Activated naive CD4-positive, alpha-beta T cell (primary cell): ENCODE data around the gene FAM131B.

Source experiments
- DNase-seq, 4 experiments: peaks; one replicate each; lab custom pipeline; 2025; lab: John Stamatoyannopoulos, UW

FAM131B gene

GRCh38 chr7:143358626-143359025 is 3.9 kb downstream of the FAM131B start:
- no peak for DNase-seq

- DNase-seq: no peak
Observed at GRCh38 chr7:143356414-143357050, 6.0 kb downstream of the FAM131B start.

- DNase-seq: no peak
Observed at GRCh38 chr7:143355450-143356385, 6.8 kb downstream of the FAM131B start.

- no peak for DNase-seq
Observed at GRCh38 chr7:143354965-143355364, 7.5 kb downstream of the FAM131B start.

- DNase-seq: no peak
Observed at GRCh38 chr7:143354376-143354775, 8.1 kb downstream of the FAM131B start.

GRCh38 chr7:143352531-143353002 is 9.9 kb downstream of the FAM131B start:
- DNase-seq: no peak

GRCh38 chr7:143351574-143351973 is 10.9 kb downstream of the FAM131B start:
- DNase-seq: no peak

GRCh38 chr7:143351060-143351459 is 11.5 kb downstream of the FAM131B start:
- DNase-seq: no peak

- DNase-seq: no peak
Observed at GRCh38 chr7:143347950-143348349, 14.6 kb downstream of the FAM131B start.

- DNase-seq: no peak
Observed at GRCh38 chr7:143346018-143346417, 16.5 kb downstream of the FAM131B start.

- DNase-seq: peak; percentile 12 to 55 (median 20)
Observed at GRCh38 chr7:143345428-143345900, 17.0 kb downstream of the FAM131B start.

- DNase-seq: no peak
Observed at GRCh38 chr7:143343596-143343995, 18.9 kb downstream of the FAM131B start.

- DNase-seq: no peak
Observed at GRCh38 chr7:143341842-143342241, 20.7 kb downstream of the FAM131B start.

- DNase-seq: no peak
Observed at GRCh38 chr7:143337216-143337615, 25.3 kb downstream of the FAM131B start.

GRCh38 chr7:143334244-143334643 is 28.3 kb downstream of the FAM131B start:
- DNase-seq: no peak

GRCh38 chr7:143331179-143331801 is 31.2 kb downstream of the FAM131B start:
- no peak for DNase-seq

- no peak for DNase-seq
Observed at GRCh38 chr7:143329471-143330170, 32.9 kb downstream of the FAM131B start.

- DNase-seq: no peak
Observed at GRCh38 chr7:143327903-143328302, 34.6 kb downstream of the FAM131B start.

- no peak for DNase-seq
Observed at GRCh38 chr7:143325240-143325639, 37.3 kb downstream of the FAM131B start.

GRCh38 chr7:143323653-143324052 is 38.9 kb downstream of the FAM131B start:
- no peak for DNase-seq

- DNase-seq: no peak
Observed at GRCh38 chr7:143322760-143323633, 39.5 kb downstream of the FAM131B start.
